PC-3 (cell line): ENCODE measurements around the gene EIF2S2. TPM values are rescaled to one million over a fixed set of nuclear protein-coding genes. Genes with fewer than 3 reads are reported as not detected.
"Not testable (repeated sequence)": the region's sequence is repeated elsewhere in the genome, so short reads cannot be mapped to it uniquely, and the experiment has no call there.

Source experiments
- ATAC-seq: fragments of 200-7000 bp; cut with Tn5 transposase; 2 replicates; pipeline ENCODE4 v1.9.1; 2020; ENCODE audit warnings: mild to moderate bottlenecking, moderate library complexity
- BruUV-seq: library from RNA; stranded (reverse); fragments of 400-500 nt; replicated peaks from 2 replicates; lab custom pipeline; 2021; lab: Mats Ljungman, UMichigan
- CTCF ChIA-PET: fragments of 300-600 bp; sonication (Branson Sonifier 250); formaldehyde crosslinking; loops from one replicate; lab custom pipeline; 2022; ENCODE audit warnings: antibody characterized with exemption; lab: Charles Lee
- POLR2A ChIA-PET: fragments of 300-600 bp; sonication (Branson Sonifier 250); formaldehyde crosslinking; loops from one replicate; lab custom pipeline; 2022; ENCODE audit warnings: antibody characterized with exemption; ENCODE audit not compliant: unreplicated experiment; lab: Charles Lee
- DNase-seq: peaks from one replicate; pipeline ENCODE4 v3.0.0-alpha.2; 2015
- H2AFZ ChIP-seq: fragments of 300-600 bp; sonication (generic); 2 replicates; pipeline ENCODE4 v1.6.0; 2016; ENCODE audit warnings: antibody characterized with exemption, low read length
- H3F3A ChIP-seq: fragments of 300-600 bp; sonication (generic); one replicate; pipeline ENCODE4 v1.6.0; 2017; ENCODE audit warnings: antibody characterized with exemption, low read length, control low read depth, mild to moderate bottlenecking; ENCODE audit not compliant: unreplicated experiment
- H3K27ac ChIP-seq: fragments of 300-600 bp; sonication (generic); 2 replicates; pipeline ENCODE4 v1.5.1; 2016; ENCODE audit warnings: mild to moderate bottlenecking, low read length
- H3K27me3 ChIP-seq: fragments of 300-600 bp; sonication (generic); 2 replicates; pipeline ENCODE4 v1.6.1; 2016; ENCODE audit warnings: low read length, mixed read lengths
- H3K36me3 ChIP-seq: fragments of 300-600 bp; sonication (generic); 2 replicates; pipeline ENCODE4 v1.6.1; 2016; ENCODE audit warnings: low read depth, mixed run types, low read length, mixed read lengths
- H3K4me1 ChIP-seq: fragments of 300-600 bp; sonication (generic); 2 replicates; pipeline ENCODE4 v1.5.1; 2016; ENCODE audit warnings: low read length; ENCODE audit not compliant: insufficient read depth
- H3K4me2 ChIP-seq: fragments of 300-600 bp; sonication (generic); 2 replicates; pipeline ENCODE4 v1.6.0; 2016; ENCODE audit warnings: low read length
- H3K4me3 ChIP-seq: fragments of 300-600 bp; sonication (generic); 2 replicates; pipeline ENCODE4 v1.5.1; 2016; ENCODE audit warnings: mild to moderate bottlenecking, low read length, mixed read lengths
- H3K79me2 ChIP-seq: fragments of 300-600 bp; sonication (generic); 2 replicates; pipeline ENCODE4 v1.6.1; 2017; ENCODE audit warnings: low read length, mixed read lengths
- H3K9ac ChIP-seq: fragments of 300-600 bp; sonication (generic); 2 replicates; pipeline ENCODE4 v1.6.0; 2016; ENCODE audit warnings: mild to moderate bottlenecking, low read length
- H3K9me2 ChIP-seq: fragments of 300-600 bp; sonication (generic); replicated peaks from 2 replicates; pipeline ENCODE4 v1.6.1; 2016; ENCODE audit warnings: mixed run types, low read length, mixed read lengths
- H3K9me3 ChIP-seq: fragments of 300-600 bp; sonication (generic); 2 replicates; pipeline ENCODE4 v1.6.1; 2016; ENCODE audit warnings: low read length, mixed read lengths
- H4K20me1 ChIP-seq: fragments of 300-600 bp; sonication (generic); 2 replicates; pipeline ENCODE4 v1.6.1; 2016; ENCODE audit warnings: low read length, mixed read lengths
- EZH2 ChIP-seq: fragments of 300-600 bp; sonication (generic); IDR thresholded peaks from one replicate; pipeline ENCODE4 v1.6.1; 2017; ENCODE audit warnings: antibody characterized with exemption, mild to moderate bottlenecking, low read length; ENCODE audit not compliant: unreplicated experiment
- EZH2phosphoT487 ChIP-seq: fragments of 300-600 bp; sonication (generic); IDR thresholded peaks from 2 replicates; pipeline ENCODE4 v1.6.1; 2018; ENCODE audit warnings: mild to moderate bottlenecking, antibody characterized with exemption, low read length, borderline replicate concordance
- intact Hi-C: fragments of 100-400 bp; cut with micrococcal nuclease; formaldehyde crosslinking; loops from 2 replicates; pipeline ENCODE4 v1.9.0; 2023
- total RNA-seq: library from RNA; depleted of rRNA; stranded (reverse); fragments of >200 nt; gene quantifications from 2 replicates; pipeline ENCODE4 v1.2.3, GENCODE V29; 2014
- TF ChIP-seq, protein P1 (sequence below): fragments of 300-600 bp; sonication (generic); conservative IDR thresholded peaks from 2 replicates; pipeline ENCODE4 v1.5.1; 2017; ENCODE audit warnings: antibody characterized with exemption, low read depth, mild to moderate bottlenecking, low read length

Gene EIF2S2
- total RNA-seq, 1 experiment from 2014 or later = 83.4 TPM

DNA sequence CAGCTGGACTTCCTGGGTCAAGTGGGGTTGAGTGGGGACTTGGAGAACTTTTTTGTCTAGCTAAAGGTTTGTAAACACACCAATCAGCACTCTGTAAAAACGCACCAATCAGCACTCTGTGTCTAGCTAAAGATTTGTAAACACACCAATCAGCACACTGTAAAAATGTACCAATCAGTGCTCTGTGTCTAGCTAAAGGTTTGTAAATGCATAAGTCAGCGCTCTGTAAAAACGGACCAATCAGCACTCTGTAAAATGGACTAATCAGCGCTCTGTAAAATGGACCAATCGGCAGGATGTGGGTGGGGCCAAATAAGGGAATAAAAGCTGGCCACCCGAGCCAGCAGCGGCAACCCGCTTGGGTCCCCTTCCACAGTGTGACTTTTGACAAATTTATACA, 40.0 kb upstream of the EIF2S2 start:
- intact Hi-C loops, H3K4me1 ChIP-seq, H3F3A ChIP-seq, POLR2A ChIA-PET, H3K9me3 ChIP-seq, BruUV-seq, ATAC-seq, H3K9ac ChIP-seq, H3K4me3 ChIP-seq, CTCF ChIA-PET, H3K27ac ChIP-seq, H3K4me2 ChIP-seq, H3K27me3 ChIP-seq, H3K79me2 ChIP-seq, H3K9me2 ChIP-seq, H2AFZ ChIP-seq, DNase-seq, H4K20me1 ChIP-seq, H3K36me3 ChIP-seq: not testable (repeated sequence)

DNA sequence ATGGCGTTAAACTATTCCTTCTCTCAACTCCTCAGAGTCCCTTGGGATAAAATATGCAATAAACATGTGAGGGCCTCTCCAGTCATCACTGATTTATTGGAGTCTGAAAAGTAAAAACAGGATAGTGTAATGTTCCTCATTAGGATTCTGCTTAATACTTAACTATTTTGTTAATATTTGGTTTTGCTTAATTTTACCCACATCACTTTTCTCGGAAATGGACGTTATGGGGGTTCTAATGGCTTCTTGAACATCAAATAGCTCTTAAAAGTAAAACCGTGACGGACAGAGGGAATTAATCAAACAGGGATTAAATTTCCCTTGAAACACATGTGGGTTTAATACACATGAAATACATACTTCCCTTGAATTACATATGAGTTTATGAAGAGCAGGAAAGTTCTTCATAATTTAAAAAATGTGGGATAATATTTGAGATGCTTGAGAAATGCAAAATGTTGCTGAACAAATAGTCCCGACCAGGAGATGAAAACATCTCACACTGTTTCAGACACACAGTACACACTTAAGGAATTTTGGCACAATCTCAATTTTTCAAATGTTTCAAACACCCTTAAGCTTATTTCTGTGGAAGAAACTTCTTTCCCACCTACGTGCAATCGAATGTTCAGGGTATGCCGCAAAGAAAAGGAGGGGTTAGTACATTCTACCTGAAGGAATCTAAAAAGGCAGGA, 38.4 kb upstream of the EIF2S2 start:
- DNase-seq = no peak
- POLR2A ChIA-PET = no interaction called here
- Histone ChIP-seq H3K9ac (no peak overlapping the region), H3K4me1 (no peaks in the 10 kb centered on the region), H3K36me3 (no peaks in the 10 kb centered on the region), H3K79me2 (no peaks in the 10 kb centered on the region), H3K27ac (no peak overlapping the region), H3K4me3 (no peak overlapping the region), H3K9me2 (no peaks in the 10 kb centered on the region), H3K27me3 (no peaks in the 10 kb centered on the region), H2AFZ (no peak overlapping the region), H3F3A (no peaks in the 10 kb centered on the region), H4K20me1 (no peaks in the 10 kb centered on the region), H3K4me2 (no peak overlapping the region), H3K9me3 (no peaks in the 10 kb centered on the region)
- TF ChIP-seq, protein P1, sequence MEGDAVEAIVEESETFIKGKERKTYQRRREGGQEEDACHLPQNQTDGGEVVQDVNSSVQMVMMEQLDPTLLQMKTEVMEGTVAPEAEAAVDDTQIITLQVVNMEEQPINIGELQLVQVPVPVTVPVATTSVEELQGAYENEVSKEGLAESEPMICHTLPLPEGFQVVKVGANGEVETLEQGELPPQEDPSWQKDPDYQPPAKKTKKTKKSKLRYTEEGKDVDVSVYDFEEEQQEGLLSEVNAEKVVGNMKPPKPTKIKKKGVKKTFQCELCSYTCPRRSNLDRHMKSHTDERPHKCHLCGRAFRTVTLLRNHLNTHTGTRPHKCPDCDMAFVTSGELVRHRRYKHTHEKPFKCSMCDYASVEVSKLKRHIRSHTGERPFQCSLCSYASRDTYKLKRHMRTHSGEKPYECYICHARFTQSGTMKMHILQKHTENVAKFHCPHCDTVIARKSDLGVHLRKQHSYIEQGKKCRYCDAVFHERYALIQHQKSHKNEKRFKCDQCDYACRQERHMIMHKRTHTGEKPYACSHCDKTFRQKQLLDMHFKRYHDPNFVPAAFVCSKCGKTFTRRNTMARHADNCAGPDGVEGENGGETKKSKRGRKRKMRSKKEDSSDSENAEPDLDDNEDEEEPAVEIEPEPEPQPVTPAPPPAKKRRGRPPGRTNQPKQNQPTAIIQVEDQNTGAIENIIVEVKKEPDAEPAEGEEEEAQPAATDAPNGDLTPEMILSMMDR = no peak
- TF ChIP-seq EZH2phosphoT487 (no peak), EZH2 (no peak)
- intact Hi-C loops = no loop called here
- CTCF ChIA-PET = no interaction called here
- ATAC-seq = no peak
- no TSS peak for BruUV-seq

DNA sequence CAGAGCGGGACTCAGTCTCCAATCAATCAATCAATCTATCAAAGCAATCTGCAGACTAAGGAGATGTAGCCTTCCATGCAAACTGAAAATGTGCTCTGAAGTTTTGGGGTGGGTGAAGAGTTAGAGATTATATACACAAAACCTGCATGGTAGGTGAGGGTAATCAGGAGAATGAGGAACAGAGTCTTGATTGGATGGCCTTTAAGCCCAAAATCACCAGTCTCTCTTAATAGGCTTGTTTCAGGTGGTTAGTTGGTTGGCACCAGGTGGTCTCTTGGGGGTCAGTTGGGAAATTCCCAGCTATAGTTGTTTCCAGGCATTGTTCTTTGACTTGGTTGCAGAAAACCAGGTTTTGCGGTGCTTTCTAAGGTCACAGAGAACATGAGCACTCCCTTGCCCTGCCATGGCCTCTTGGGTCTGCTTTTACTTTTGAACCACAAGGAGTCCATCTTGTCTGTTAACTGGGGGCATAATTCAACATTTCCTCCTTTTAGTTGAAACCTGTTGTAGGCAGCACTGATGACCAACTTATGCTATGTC, 33.3 kb upstream of the EIF2S2 start:
- H3K36me3 ChIP-seq = no peaks in the 10 kb centered on the region
- ATAC-seq = no peak
- ChIA-PET CTCF (no interaction called here), POLR2A (no interaction called here)
- DNase-seq = no peak
- no peak overlapping the region for H3K4me2 ChIP-seq
- no peaks in the 10 kb centered on the region for H3K4me1 ChIP-seq
- no peaks in the 10 kb centered on the region for H3K9me2 ChIP-seq
- H3K9ac ChIP-seq = no peak overlapping the region
- H4K20me1 ChIP-seq = no peaks in the 10 kb centered on the region
- intact Hi-C loops = no loop called here
- no peaks in the 10 kb centered on the region for H3K79me2 ChIP-seq
- TF ChIP-seq EZH2phosphoT487 = no peak
- no peak for TF ChIP-seq EZH2
- TF ChIP-seq, protein P1 = no peak
- H3K27me3 ChIP-seq = no peaks in the 10 kb centered on the region
- no peaks in the 10 kb centered on the region for H3K9me3 ChIP-seq
- no peaks in the 10 kb centered on the region for H3F3A ChIP-seq
- no peak overlapping the region for H3K4me3 ChIP-seq
- no peak overlapping the region for H2AFZ ChIP-seq
- no TSS peak for BruUV-seq
- H3K27ac ChIP-seq = no peak overlapping the region
